ENCODE results near the gene CHRNG. TPM values are rescaled to one million over a fixed set of nuclear protein-coding genes. Genes with fewer than 3 reads are reported as not detected.

CHRNG gene
- total and polyA plus RNA-seq, 8 donors: not detected

DNA sequence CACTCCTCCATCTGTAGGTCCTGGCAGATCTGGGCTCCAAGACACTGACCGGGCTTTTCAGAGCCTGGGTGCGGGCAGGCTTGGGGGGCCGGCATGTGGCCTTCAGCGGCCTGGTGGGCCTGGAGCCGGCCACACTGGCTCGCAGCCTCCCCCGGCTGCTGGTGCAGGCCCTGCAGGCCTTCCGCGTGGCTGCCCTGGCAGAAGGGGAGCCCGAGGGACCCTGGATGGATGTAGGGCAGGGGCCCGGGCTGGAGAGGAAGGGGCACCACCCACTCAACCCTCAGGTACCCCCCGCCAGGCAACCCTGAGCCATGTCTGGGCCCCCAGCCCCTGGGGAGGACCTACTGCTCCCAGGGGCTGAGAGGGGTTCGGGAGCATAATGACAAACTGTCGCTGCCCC is 14.3 kb upstream of the CHRNG start:
- intact Hi-C loops (cut with DNase I): no loop called here
- Histone ChIP-seq H3K4me1 (peaks cover 0 to 22% (median 14%) of the 10 kb centered on the region in 3 donors), H3K27me3 (peaks cover 0 to 17% (median 8%) of the 10 kb centered on the region in 4 donors), H3K9me3 (no peaks in the 10 kb centered on the region), H3K36me3 (no peaks in the 10 kb centered on the region), H3K4me3 (no peak overlapping the region), H3K27ac (no peak overlapping the region)
- DNase-seq (peak in 1 of 6 donors; percentile 69), FAIRE-seq (no peak), ATAC-seq (no peak)
- TF ChIP-seq, protein P1, sequence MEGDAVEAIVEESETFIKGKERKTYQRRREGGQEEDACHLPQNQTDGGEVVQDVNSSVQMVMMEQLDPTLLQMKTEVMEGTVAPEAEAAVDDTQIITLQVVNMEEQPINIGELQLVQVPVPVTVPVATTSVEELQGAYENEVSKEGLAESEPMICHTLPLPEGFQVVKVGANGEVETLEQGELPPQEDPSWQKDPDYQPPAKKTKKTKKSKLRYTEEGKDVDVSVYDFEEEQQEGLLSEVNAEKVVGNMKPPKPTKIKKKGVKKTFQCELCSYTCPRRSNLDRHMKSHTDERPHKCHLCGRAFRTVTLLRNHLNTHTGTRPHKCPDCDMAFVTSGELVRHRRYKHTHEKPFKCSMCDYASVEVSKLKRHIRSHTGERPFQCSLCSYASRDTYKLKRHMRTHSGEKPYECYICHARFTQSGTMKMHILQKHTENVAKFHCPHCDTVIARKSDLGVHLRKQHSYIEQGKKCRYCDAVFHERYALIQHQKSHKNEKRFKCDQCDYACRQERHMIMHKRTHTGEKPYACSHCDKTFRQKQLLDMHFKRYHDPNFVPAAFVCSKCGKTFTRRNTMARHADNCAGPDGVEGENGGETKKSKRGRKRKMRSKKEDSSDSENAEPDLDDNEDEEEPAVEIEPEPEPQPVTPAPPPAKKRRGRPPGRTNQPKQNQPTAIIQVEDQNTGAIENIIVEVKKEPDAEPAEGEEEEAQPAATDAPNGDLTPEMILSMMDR (IDR thresholded peaks at IDR 0.05): no peak
- WGBS, 2 donors: 79 to 87% methylated on average over 12 to 14 of the region's 14 CpGs

GRCh38 chr2:232525791-232526371 is 13.6 kb upstream of the CHRNG start, which contains the start of gene CHRND:
Gene CHRND (plus strand): TSS chr2:232526160. CDS start chr2:232526216, 56 bp downstream.
- TF ChIP-seq, protein P1 (IDR thresholded peaks at IDR 0.05): no peak
- Histone ChIP-seq H3K4me1 (peaks cover 0 to 22% (median 14%) of the 10 kb centered on the region in 3 donors), H3K4me3 (no peak within 1 kb of the TSS), H3K36me3 (no peaks in the 10 kb centered on the region), H3K27me3 (peaks cover 0 to 17% (median 8%) of the 10 kb centered on the region in 4 donors), H3K9me3 (no peaks in the 10 kb centered on the region), H3K27ac (no peak within 1 kb of the TSS)
- FAIRE-seq (no peak), DNase-seq (peak; percentile 53 to 75 (median 68)), ATAC-seq (peak; percentile 66 to 85 (median 68))
- intact Hi-C loops (cut with DNase I): no loop called here
- WGBS, 2 donors: 18 to 28% methylated on average over 11 to 18 of the region's 18 CpGs

DNA sequence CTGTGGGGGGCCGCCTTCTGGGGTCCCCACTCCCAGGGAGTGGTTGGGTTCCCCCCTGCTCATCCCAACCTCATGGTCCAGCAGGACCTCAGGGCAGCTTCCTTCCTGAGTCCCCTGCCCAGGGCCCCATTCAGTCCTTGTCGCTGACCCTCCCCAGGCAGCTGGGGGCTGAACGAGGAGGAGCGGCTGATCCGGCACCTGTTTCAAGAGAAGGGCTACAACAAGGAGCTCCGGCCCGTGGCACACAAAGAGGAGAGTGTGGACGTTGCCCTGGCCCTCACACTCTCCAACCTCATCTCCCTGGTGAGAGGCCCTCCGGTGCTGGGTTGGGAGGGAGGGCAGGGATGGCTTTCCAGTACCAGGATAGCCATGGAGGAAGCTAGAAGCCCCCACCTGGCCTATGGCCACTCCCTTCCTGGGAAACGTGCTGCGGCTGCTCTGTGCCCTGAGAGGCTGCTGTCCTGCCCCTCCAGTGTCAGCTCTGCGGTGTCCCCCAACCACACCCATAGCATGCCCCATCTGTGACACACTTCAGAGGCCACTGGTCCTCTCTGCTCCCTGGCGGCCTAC is 13.0 kb upstream of the CHRNG start:
- WGBS, 2 donors: 79 to 87% methylated on average over 13 of the region's 13 CpGs
- no peak overlapping the region for H3K4me3 ChIP-seq
- peaks cover 0 to 17% (median 8%) of the 10 kb centered on the region in 4 donors for H3K27me3 ChIP-seq
- no peaks in the 10 kb centered on the region for H3K9me3 ChIP-seq
- TF ChIP-seq, protein P1 (IDR thresholded peaks at IDR 0.05): no peak
- no peak for ATAC-seq
- intact Hi-C loops (cut with DNase I): no loop called here
- no peaks in the 10 kb centered on the region for H3K36me3 ChIP-seq
- DNase-seq: peak in 1 of 6 donors; percentile 67
- FAIRE-seq: no peak
- H3K4me1 ChIP-seq: peaks cover 0 to 22% (median 14%) of the 10 kb centered on the region in 3 donors
- H3K27ac ChIP-seq: no peak overlapping the region

DNA sequence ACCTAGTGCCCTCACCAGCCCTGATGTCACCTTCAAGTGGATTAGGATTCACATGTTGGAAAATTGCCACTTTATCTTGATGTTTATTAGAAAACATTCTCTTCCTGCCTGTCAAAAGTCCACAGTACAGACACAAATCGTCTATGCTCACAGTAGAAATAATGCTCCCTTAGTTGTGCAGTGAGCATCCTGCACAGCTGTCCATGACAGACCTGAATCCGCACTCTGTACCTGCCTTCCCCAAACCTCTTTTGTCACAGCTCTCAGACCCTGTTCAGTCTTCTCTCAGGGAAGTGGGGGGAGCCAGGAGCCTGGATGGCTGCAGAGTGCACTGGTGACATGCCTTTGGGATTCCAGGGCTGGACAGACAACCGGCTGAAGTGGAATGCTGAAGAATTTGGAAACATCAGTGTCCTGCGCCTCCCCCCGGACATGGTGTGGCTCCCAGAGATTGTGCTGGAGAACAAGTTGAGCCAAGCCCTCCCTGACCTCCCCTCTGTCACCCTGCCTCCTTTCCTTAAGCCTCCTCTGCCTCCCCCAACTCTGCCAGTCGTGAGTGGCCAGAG is 11.5 kb upstream of the CHRNG start:
- H3K36me3 ChIP-seq: no peaks in the 10 kb centered on the region
- peak in 1 of 6 donors; percentile 15 for DNase-seq
- H3K4me1 ChIP-seq: peaks cover 0 to 14% (median 14%) of the 10 kb centered on the region in 3 donors
- no peak overlapping the region for H3K27ac ChIP-seq
- H3K4me3 ChIP-seq: no peak overlapping the region
- intact Hi-C loops (cut with DNase I): no loop called here
- WGBS, 2 donors: 67 to 73% methylated on average over 6 of the region's 6 CpGs
- FAIRE-seq: no peak
- ATAC-seq: no peak
- TF ChIP-seq, protein P1 (IDR thresholded peaks at IDR 0.05): no peak
- peaks cover 0 to 10% (median 4%) of the 10 kb centered on the region in 4 donors for H3K27me3 ChIP-seq
- H3K9me3 ChIP-seq: no peaks in the 10 kb centered on the region

Data from pancreas (tissue), 10 donors.